Measurements from ENCODE around the gene CROCC2. TPM values are rescaled to one million over a fixed set of nuclear protein-coding genes. Genes with fewer than 3 reads are reported as not detected.

The CROCC2 gene
- polyA plus RNA-seq, 1 donor = 0.09 TPM

GRCh38 chr2:241039416-241039815, 133.3 kb downstream of the CROCC2 start:
- Histone ChIP-seq H3K9me3 (ENCODE audit: control insufficient read depth, low read depth, low read length) (no peaks in the 10 kb centered on the region), H3K4me3 (ENCODE audit: low read length) (no peak overlapping the region), H3K27me3 (ENCODE audit: control insufficient read depth, insufficient read depth, low read length) (peaks cover 36% of the 10 kb centered on the region), H3K36me3 (ENCODE audit: control insufficient read depth, insufficient read depth, low read length) (no peaks in the 10 kb centered on the region), H3K4me1 (ENCODE audit: control insufficient read depth, insufficient read depth, low read length) (no peaks in the 10 kb centered on the region), H3K27ac (ENCODE audit: low read length) (no peak overlapping the region)
- no peak for DNase-seq
- WGBS (ENCODE audit: insufficient coverage, low lambda C conversion rate) = no CpG with 5 or more reads among the region's 4 CpGs

GRCh38 chr2:241040081-241040803, 134.1 kb downstream of the CROCC2 start:
- no peak for DNase-seq
- no peak overlapping the region for H3K27ac ChIP-seq (ENCODE audit: low read length)
- H3K36me3 ChIP-seq (ENCODE audit: control insufficient read depth, insufficient read depth, low read length) = no peaks in the 10 kb centered on the region
- H3K27me3 ChIP-seq (ENCODE audit: control insufficient read depth, insufficient read depth, low read length) = peaks cover 34% of the 10 kb centered on the region
- no peak overlapping the region for H3K4me3 ChIP-seq (ENCODE audit: low read length)
- H3K4me1 ChIP-seq (ENCODE audit: control insufficient read depth, insufficient read depth, low read length) = no peaks in the 10 kb centered on the region
- no CpG with 5 or more reads among the region's 13 CpGs for WGBS (ENCODE audit: insufficient coverage, low lambda C conversion rate)
- no peaks in the 10 kb centered on the region for H3K9me3 ChIP-seq (ENCODE audit: control insufficient read depth, low read depth, low read length)

- Histone ChIP-seq H3K4me1 (ENCODE audit: control insufficient read depth, insufficient read depth, low read length) (no peaks in the 10 kb centered on the region), H3K27ac (ENCODE audit: low read length) (no peak overlapping the region)
Observed at GRCh38 chr2:241041589-241042158, 135.5 kb downstream of the CROCC2 start.

More at GRCh38 chr2:241041589-241042158, 135.5 kb downstream of the CROCC2 start:
- H3K4me3 ChIP-seq (ENCODE audit: low read length) = no peak overlapping the region
- WGBS (ENCODE audit: insufficient coverage, low lambda C conversion rate) = no CpG with 5 or more reads among the region's 5 CpGs
- no peaks in the 10 kb centered on the region for H3K9me3 ChIP-seq (ENCODE audit: control insufficient read depth, low read depth, low read length)
- H3K36me3 ChIP-seq (ENCODE audit: control insufficient read depth, insufficient read depth, low read length) = no peaks in the 10 kb centered on the region
- peaks cover 24% of the 10 kb centered on the region for H3K27me3 ChIP-seq (ENCODE audit: control insufficient read depth, insufficient read depth, low read length)
- no peak for DNase-seq

Other genes starting within 250 kb of the CROCC2 start
- 10.6 TPM for gene AQP12B, start 223.5 kb upstream of the CROCC2 start, polyA plus RNA-seq
- gene AQP12A, start 214.5 kb upstream of the CROCC2 start, polyA plus RNA-seq = 5.0 TPM
- 15.8 TPM for gene KIF1A, start 86.1 kb upstream of the CROCC2 start, polyA plus RNA-seq
- gene AGXT, start 37.5 kb upstream of the CROCC2 start, polyA plus RNA-seq = 0.66 TPM
- 25.7 TPM for gene MAB21L4, start 10.2 kb upstream of the CROCC2 start, polyA plus RNA-seq
- gene SNED1, start 92.3 kb downstream of the CROCC2 start, polyA plus RNA-seq = 6.6 TPM
- 53.3 TPM for gene MTERF4, start 196.0 kb downstream of the CROCC2 start, polyA plus RNA-seq
- gene PASK, start 243.1 kb downstream of the CROCC2 start, polyA plus RNA-seq = 16.7 TPM
- gene PPP1R7, start 244.1 kb downstream of the CROCC2 start, polyA plus RNA-seq = 58.4 TPM

Data from large intestine (tissue), 3 donors.